Subcutaneous adipose tissue (tissue), 4 donors: ENCODE results near the gene IL18BP. TPM values are rescaled to one million over a fixed set of nuclear protein-coding genes. Genes with fewer than 3 reads are reported as not detected.

Experiments used
- total RNA-seq, 4 donors: library from RNA; depleted of rRNA; stranded (reverse); fragments of >200 nt; gene quantifications; one replicate each; pipeline ENCODE4 v1.1.0, GENCODE V29; 2016
- TF ChIP-seq, protein P1 (sequence below): fragments of 450-650 bp; IDR thresholded peaks from one replicate; pipeline ENCODE4 v1.5.1; 2016; ENCODE audit warnings: low read depth, mild to moderate bottlenecking, control low read depth, antibody characterized with exemption, moderate library complexity

Gene IL18BP
- total RNA-seq, 4 donors from 2014 or later = 3.5 to 14.1 (median 5.3) TPM

DNA sequence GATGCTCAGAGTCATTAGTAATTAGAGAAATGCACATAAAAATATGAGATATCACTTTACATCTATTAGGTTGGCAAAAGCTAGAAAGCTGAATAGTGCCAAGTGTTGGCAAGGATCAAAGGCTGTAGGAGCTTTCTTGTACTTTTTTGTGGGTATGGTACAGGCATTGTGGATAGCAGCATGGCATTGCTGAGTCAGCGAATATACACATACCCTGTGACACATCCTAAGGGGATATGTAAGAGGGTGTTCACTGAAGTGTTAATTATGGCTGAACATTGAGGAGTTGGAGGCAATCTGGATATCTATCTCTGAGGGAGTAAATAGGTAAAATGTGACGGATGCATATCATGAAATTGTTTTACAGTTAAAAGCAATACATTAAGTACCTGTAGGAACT is 27.0 kb upstream of the IL18BP start:
- TF ChIP-seq, protein P1, sequence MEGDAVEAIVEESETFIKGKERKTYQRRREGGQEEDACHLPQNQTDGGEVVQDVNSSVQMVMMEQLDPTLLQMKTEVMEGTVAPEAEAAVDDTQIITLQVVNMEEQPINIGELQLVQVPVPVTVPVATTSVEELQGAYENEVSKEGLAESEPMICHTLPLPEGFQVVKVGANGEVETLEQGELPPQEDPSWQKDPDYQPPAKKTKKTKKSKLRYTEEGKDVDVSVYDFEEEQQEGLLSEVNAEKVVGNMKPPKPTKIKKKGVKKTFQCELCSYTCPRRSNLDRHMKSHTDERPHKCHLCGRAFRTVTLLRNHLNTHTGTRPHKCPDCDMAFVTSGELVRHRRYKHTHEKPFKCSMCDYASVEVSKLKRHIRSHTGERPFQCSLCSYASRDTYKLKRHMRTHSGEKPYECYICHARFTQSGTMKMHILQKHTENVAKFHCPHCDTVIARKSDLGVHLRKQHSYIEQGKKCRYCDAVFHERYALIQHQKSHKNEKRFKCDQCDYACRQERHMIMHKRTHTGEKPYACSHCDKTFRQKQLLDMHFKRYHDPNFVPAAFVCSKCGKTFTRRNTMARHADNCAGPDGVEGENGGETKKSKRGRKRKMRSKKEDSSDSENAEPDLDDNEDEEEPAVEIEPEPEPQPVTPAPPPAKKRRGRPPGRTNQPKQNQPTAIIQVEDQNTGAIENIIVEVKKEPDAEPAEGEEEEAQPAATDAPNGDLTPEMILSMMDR = no peak

DNA sequence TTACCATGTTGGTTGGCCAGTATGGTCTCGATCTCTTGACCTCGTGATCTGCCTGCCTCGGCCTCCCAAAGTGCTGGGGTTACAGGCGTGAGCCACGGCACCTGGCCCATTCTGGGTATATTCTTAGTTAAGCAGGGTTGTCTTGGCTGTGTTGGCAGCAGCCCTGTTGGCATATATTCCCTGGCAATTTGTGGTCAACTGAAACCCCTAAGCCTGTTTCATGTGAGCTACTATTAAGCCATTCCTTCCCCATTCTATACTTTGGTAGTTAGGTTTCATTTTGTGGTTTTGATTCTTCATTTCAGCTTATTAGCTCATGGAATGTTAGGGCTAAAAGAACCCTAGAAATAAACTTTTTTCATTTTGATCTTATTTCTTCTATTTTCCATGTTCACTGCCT is 22.2 kb upstream of the IL18BP start:
- TF ChIP-seq, protein P1 = no peak

DNA sequence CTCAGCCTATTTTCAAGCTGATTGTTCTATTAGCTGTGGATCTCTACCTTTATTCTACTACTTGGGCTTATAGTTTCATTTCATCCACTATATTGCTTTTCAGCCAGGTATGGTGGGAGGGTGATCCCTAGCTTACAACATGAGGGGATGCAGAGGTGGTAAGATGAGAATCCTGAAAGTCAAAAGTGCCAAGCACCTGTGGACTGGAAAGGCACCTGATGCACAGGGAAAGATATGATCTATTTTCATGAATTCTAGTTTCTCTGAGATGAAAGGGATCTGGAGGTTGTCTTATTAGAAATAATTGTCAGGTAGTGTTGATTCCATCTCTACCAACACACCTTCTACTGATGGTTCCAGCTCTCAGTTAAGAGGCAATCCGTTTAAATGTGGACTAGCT is 21.6 kb upstream of the IL18BP start:
- TF ChIP-seq, protein P1 = no peak

DNA sequence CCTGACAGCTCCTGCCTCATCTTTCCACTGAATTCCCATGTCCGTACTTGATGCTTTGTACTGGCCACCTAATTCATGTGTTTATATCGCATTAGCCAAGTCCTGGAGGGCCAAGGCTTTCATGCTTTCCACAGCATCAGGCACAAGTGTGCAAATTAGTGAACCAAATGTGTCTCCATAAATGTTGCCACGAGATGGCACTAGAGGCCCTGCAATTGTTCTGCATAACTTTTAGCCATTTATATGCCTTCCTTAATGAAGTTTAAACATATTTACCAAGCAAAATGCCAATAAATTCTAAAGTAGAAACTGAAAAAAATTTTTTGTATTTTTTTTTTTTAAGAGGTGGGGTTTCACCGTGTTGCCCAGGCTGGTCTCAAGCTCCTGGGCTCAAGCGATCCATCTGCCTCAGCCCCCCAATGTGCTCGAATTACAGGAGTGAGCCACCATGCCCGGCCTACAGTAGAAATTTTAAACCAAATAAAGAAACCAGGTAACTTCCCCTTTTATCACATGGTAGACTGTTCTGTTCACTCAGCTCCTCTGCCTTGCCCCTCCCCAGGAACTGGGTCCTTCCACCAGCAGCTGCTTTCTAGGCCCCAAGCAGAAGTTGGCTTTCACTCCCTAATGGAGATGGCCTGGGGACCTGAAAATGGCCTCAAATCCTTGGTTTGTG is 20.8 kb upstream of the IL18BP start:
- TF ChIP-seq, protein P1 = no peak

DNA sequence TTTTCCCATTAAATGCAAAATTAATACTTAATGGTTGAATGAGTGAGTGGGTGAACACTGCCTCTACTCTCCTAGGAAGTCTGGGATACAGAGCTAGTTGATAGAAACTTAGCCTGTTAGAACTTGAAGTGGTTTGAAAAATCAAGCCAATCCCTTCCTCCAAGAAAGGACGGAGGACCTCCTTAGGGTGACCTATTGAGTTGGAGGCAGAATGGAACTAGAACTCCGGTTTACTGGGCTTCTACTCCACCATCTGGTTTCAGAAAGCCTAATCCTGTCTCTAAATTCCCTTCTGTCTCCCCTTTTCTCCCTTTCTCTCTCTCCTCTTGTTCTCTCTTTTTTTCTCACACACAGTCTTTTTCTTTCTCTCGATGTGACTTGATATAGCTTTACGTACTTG is 19.6 kb upstream of the IL18BP start:
- TF ChIP-seq, protein P1 = no peak

DNA sequence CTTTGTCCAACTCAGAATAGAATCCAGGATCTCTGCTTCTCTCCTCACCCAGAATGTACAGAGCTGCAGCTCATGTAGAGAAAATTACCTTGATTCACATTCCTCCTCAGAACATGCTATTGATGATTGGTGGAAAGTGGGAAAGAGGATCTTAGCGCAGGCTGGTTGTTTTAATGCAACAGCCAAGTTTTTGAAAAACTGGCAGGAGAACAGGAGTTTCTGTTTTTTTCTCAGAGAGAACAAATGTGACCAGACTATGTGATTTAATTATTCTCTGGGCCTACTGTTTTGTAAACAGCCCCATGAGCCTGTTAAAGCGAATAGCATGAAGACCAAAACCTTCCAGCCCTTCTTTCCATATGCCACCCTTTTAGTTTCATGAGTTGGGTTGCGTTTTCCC is 19.1 kb upstream of the IL18BP start:
- TF ChIP-seq, protein P1 = no peak

DNA sequence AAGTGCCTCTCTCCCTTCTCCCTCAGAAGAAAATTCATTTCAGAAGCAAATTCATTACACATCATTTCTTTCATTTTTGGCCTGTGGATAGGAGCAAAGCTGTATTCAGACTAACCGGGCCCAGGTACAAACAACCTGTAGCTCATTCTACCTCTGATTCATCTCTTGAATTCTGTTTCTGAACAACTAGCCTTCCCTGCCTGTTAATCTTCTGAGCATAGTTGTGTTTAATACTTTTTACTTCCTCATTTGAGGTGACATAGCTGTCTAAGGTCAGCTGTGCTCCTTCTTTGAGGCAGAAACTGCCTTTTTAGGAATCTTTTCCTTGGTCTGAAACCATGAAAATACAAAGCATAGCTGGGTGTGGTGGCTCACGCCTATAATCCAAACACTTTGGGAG is 12.6 kb upstream of the IL18BP start:
- TF ChIP-seq, protein P1 = no peak
